Subcutaneous abdominal adipose tissue (tissue), 5 donors: ENCODE results near the gene ZNF674.

Experiments
- H3K27ac ChIP-seq: one replicate; pipeline ENCODE4 v1.7.0; 2013; ENCODE audit warnings: low read depth, mild to moderate bottlenecking, inconsistent platforms, low read length, moderate library complexity
- H3K27me3 ChIP-seq, 5 donors: one replicate each; pipeline ENCODE4 v1.7.0; 2013; ENCODE audit warnings: low read length in 5 of 5, inconsistent platforms in 1 of 5; ENCODE audit not compliant: control insufficient read depth in 5 of 5, insufficient read depth in 4 of 5
- H3K36me3 ChIP-seq, 5 donors: one replicate each; pipeline ENCODE4 v1.7.0; 2013; ENCODE audit warnings: low read length in 5 of 5; ENCODE audit not compliant: control insufficient read depth in 5 of 5, insufficient read depth in 5 of 5
- H3K4me1 ChIP-seq, 5 donors: one replicate each; pipeline ENCODE4 v1.7.0; 2013; ENCODE audit warnings: low read length in 5 of 5, mild to moderate bottlenecking in 3 of 5, moderate library complexity in 1 of 5; ENCODE audit not compliant: control insufficient read depth in 5 of 5, insufficient read depth in 5 of 5
- H3K4me3 ChIP-seq, 5 donors: one replicate each; pipeline ENCODE4 v1.7.0; 2013; ENCODE audit warnings: low read length in 5 of 5, low read depth in 1 of 5
- H3K9ac ChIP-seq, 5 donors: one replicate each; pipeline ENCODE4 v1.7.0; 2013; ENCODE audit warnings: low read length in 5 of 5, mild to moderate bottlenecking in 4 of 5, moderate library complexity in 3 of 5
- H3K9me3 ChIP-seq, 5 donors: one replicate each; pipeline ENCODE4 v1.7.0; 2013; ENCODE audit warnings: low read length in 5 of 5; ENCODE audit not compliant: control insufficient read depth in 5 of 5
- donor health status: healthy.
- donor health status: healthy.
- donor health status: healthy.
- donor health status: healthy.
- donor health status: healthy.

Gene ZNF674

GRCh38 chrX:46456125-46456922 is 88.9 kb downstream of the ZNF674 start:
- no peak overlapping the region for H3K27ac ChIP-seq

More at GRCh38 chrX:46456125-46456922, 88.9 kb downstream of the ZNF674 start:
- H3K9me3 ChIP-seq: no peaks in the 10 kb centered on the region
- peaks cover 0 to 4% (median 0%) of the 10 kb centered on the region in 5 donors for H3K4me1 ChIP-seq
- no peak overlapping the region for H3K9ac ChIP-seq
- H3K27me3 ChIP-seq: peaks cover 0 to 4% (median 0%) of the 10 kb centered on the region in 5 donors
- H3K36me3 ChIP-seq: peaks cover 0 to 19% (median 8%) of the 10 kb centered on the region in 5 donors
- no peak overlapping the region for H3K4me3 ChIP-seq
